ENCODE data around the gene MYO7A.
A peak's percentile ranks its signal among the peaks of the same experiment; 100 is the strongest.

DNA sequence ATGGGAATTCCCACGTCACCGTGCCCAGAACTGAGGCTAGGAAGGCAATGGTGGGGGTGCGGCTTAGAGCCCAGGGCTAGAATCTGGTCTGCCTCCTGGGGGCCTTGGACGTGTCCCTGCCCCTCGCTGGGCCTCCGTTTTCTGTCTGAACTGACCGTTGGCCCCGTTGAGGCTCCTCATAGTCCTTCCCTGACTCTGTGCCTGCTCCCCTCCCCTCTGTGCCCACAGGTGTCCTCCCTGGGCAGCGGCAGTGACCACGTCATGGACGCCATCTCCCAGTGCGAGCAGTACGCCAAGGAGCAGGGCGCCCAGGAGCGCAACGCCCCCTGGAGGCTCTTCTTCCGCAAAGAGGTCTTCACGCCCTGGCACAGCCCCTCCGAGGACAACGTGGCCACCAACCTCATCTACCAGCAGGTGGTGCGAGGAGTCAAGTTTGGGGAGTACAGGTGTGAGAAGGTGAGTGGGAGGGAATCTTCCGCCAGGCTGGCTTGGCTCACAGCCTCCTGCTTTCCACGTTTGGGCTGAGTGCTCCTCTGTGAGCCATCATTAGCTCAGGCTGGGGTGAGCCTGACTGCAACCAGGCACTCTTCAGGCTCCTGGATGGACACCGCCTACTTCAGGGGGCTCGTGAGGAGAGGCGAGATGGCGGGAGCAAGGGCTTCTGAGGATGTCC lies 63.9 kb downstream of the MYO7A start:
- TF ChIP-seq, protein P1, sequence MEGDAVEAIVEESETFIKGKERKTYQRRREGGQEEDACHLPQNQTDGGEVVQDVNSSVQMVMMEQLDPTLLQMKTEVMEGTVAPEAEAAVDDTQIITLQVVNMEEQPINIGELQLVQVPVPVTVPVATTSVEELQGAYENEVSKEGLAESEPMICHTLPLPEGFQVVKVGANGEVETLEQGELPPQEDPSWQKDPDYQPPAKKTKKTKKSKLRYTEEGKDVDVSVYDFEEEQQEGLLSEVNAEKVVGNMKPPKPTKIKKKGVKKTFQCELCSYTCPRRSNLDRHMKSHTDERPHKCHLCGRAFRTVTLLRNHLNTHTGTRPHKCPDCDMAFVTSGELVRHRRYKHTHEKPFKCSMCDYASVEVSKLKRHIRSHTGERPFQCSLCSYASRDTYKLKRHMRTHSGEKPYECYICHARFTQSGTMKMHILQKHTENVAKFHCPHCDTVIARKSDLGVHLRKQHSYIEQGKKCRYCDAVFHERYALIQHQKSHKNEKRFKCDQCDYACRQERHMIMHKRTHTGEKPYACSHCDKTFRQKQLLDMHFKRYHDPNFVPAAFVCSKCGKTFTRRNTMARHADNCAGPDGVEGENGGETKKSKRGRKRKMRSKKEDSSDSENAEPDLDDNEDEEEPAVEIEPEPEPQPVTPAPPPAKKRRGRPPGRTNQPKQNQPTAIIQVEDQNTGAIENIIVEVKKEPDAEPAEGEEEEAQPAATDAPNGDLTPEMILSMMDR (IDR thresholded peaks at IDR 0.05; ENCODE audit: low read depth, low read length, poor library complexity, severe bottlenecking): peak; percentile 84
- no peak for TF ChIP-seq EZH2phosphoT487 (IDR thresholded peaks at IDR 0.05; ENCODE audit: borderline replicate concordance, low read length)
